IMR-90 (cell line): Measurements from ENCODE around the gene GPRC5B. TPM values are rescaled to one million over a fixed set of nuclear protein-coding genes. Genes with fewer than 3 reads are reported as not detected.

Experiments
- ATAC-seq: fragments of 200-7000 bp; cut with Tn5 transposase; 2 replicates; pipeline ENCODE4 v1.9.1; 2020; ENCODE audit warnings: low read depth, mild to moderate bottlenecking, moderate library complexity
- BruUV-seq: library from RNA; stranded (reverse); fragments of 400-500 nt; replicated peaks from 2 replicates; lab custom pipeline; 2021; lab: Mats Ljungman, UMichigan
- CTCF ChIA-PET: fragments of 300-600 bp; formaldehyde crosslinking; extraction: SDS; loops from one replicate; lab custom pipeline; 2021; ENCODE audit warnings: antibody characterized with exemption; lab: Yijun Ruan, JAX
- POLR2A ChIA-PET: fragments of 300-600 bp; sonication (Branson Sonifier 250); formaldehyde crosslinking; loops from one replicate; lab custom pipeline; 2022; ENCODE audit warnings: antibody characterized with exemption; ENCODE audit not compliant: unreplicated experiment; lab: Charles Lee
- DNase-seq: peaks from one replicate; pipeline ENCODE4 v3.0.0; 2013
- H2AFZ ChIP-seq: replicated peaks from 2 replicates; pipeline ENCODE3; 2013; ENCODE audit warnings: low read length, mild to moderate bottlenecking; ENCODE audit not compliant: poor library complexity
- H2AK5ac ChIP-seq: 2 replicates; pipeline ENCODE4 v1.6.1; 2013; ENCODE audit warnings: low read depth, low read length, inconsistent platforms
- H2AK9ac ChIP-seq: replicated peaks from 2 replicates; pipeline ENCODE3; 2013; ENCODE audit warnings: mild to moderate bottlenecking, low read depth, low read length, moderate library complexity; ENCODE audit not compliant: poor library complexity
- H2BK120ac ChIP-seq: 2 replicates; pipeline ENCODE4 v1.6.1; 2013; ENCODE audit warnings: low read depth, low read length, inconsistent platforms
- H2BK15ac ChIP-seq: 3 replicates; pipeline ENCODE4 v1.6.1; 2013; ENCODE audit warnings: low read depth, low read length, inconsistent platforms
- H2BK20ac ChIP-seq: 2 replicates; pipeline ENCODE4 v1.6.1; 2013; ENCODE audit warnings: low read depth, mild to moderate bottlenecking, inconsistent platforms, low read length, moderate library complexity
- H2BK5ac ChIP-seq: 2 replicates; pipeline ENCODE4 v1.6.1; 2013; ENCODE audit warnings: mild to moderate bottlenecking, low read depth, low read length, inconsistent platforms; ENCODE audit not compliant: poor library complexity, severe bottlenecking
- H3K14ac ChIP-seq: replicated peaks from 2 replicates; pipeline ENCODE4 v1.6.1; 2013; ENCODE audit warnings: low read depth, low read length, inconsistent platforms
- H3K18ac ChIP-seq: 2 replicates; pipeline ENCODE4 v1.6.1; 2013; ENCODE audit warnings: low read depth, low read length, control low read depth
- H3K23ac ChIP-seq: 2 replicates; pipeline ENCODE4 v1.6.1; 2013; ENCODE audit warnings: low read depth, low read length, inconsistent platforms
- H3K27ac ChIP-seq: 2 replicates; pipeline ENCODE4 v1.5.1; 2013; ENCODE audit warnings: mild to moderate bottlenecking, control low read depth, low read length; ENCODE audit not compliant: insufficient read depth
- H3K27me3 ChIP-seq: 2 replicates; pipeline ENCODE4 v1.6.1; 2013; ENCODE audit warnings: low read length; ENCODE audit not compliant: control insufficient read depth, insufficient read depth
- H3K36me3 ChIP-seq: 2 replicates; pipeline ENCODE4 v1.6.1; 2013; ENCODE audit warnings: low read length, mixed read lengths; ENCODE audit not compliant: control insufficient read depth, insufficient read depth
- H3K4ac ChIP-seq: 2 replicates; pipeline ENCODE4 v1.6.1; 2013; ENCODE audit warnings: low read depth, low read length, inconsistent platforms
- H3K4me1 ChIP-seq: 2 replicates; pipeline ENCODE4 v1.6.1; 2013; ENCODE audit warnings: low read length, mixed read lengths; ENCODE audit not compliant: control insufficient read depth, insufficient read depth
- H3K4me2 ChIP-seq: 2 replicates; pipeline ENCODE4 v1.6.1; 2013; ENCODE audit warnings: low read depth, mild to moderate bottlenecking, control low read depth, low read length, moderate library complexity
- H3K4me3 ChIP-seq: 2 replicates; pipeline ENCODE4 v1.5.1; 2013; ENCODE audit warnings: low read depth, mild to moderate bottlenecking, control low read depth, low read length, moderate library complexity; ENCODE audit not compliant: insufficient read depth
- H3K56ac ChIP-seq: 2 replicates; pipeline ENCODE4 v1.6.1; 2013; ENCODE audit warnings: low read length, inconsistent platforms; ENCODE audit not compliant: insufficient read depth; ENCODE audit errors: extremely low read depth
- H3K79me1 ChIP-seq, 2 experiments: 2 replicates each; pipeline ENCODE4 v1.6.1; 2013; ENCODE audit warnings: low read length in 2 of 2, inconsistent platforms in 1 of 2, low read depth in 1 of 2
- H3K9ac ChIP-seq: 2 replicates; pipeline ENCODE4 v1.6.1; 2013; ENCODE audit warnings: low read depth, low read length, control low read depth
- H3K9me1 ChIP-seq: 2 replicates; pipeline ENCODE4 v1.6.1; 2013; ENCODE audit warnings: low read length, inconsistent platforms; ENCODE audit not compliant: insufficient read depth
- H3K9me3 ChIP-seq: 2 replicates; pipeline ENCODE4 v1.6.1; 2013; ENCODE audit warnings: low read length; ENCODE audit not compliant: control insufficient read depth, insufficient read depth
- H4K20me1 ChIP-seq: 2 replicates; pipeline ENCODE4 v1.6.1; 2013; ENCODE audit warnings: low read length, inconsistent platforms; ENCODE audit not compliant: insufficient read depth
- H4K5ac ChIP-seq: 2 replicates; pipeline ENCODE4 v1.6.1; 2013; ENCODE audit warnings: mild to moderate bottlenecking, low read depth, low read length, control low read depth
- H4K8ac ChIP-seq, 2 experiments: 2 replicates each; pipeline ENCODE4 v1.6.1; 2013; ENCODE audit warnings: low read depth in 2 of 2, low read length in 2 of 2, control low read depth in 1 of 2, inconsistent platforms in 1 of 2
- H4K91ac ChIP-seq: 2 replicates; pipeline ENCODE4 v1.6.1; 2013; ENCODE audit warnings: low read depth, low read length, inconsistent platforms; ENCODE audit not compliant: insufficient read depth
- BHLHE40 ChIP-seq: fragments of 150-350 bp; IDR thresholded peaks from 2 replicates; pipeline ENCODE4 v1.6.1; 2016; ENCODE audit warnings: mild to moderate bottlenecking, low read depth, low read length
- FOS ChIP-seq: fragments of 150-350 bp; IDR thresholded peaks from 2 replicates; pipeline ENCODE4 v1.6.1; 2016; ENCODE audit warnings: low read depth, low read length
- MAZ ChIP-seq: IDR thresholded peaks from 2 replicates; pipeline ENCODE4 v1.6.1; 2012; ENCODE audit warnings: low read depth, mild to moderate bottlenecking, low read length, improper control_type of control experiment, moderate library complexity, borderline replicate concordance
- NFE2L2 ChIP-seq: fragments of 150-350 bp; IDR thresholded peaks from 2 replicates; pipeline ENCODE4 v1.6.1; 2016; ENCODE audit warnings: low read depth, mild to moderate bottlenecking, low read length
- POLR2A ChIP-seq: IDR thresholded peaks from 2 replicates; pipeline ENCODE4 v1.6.1; 2012; ENCODE audit warnings: mild to moderate bottlenecking, low read depth, low read length
- RAD21 ChIP-seq: IDR thresholded peaks from 2 replicates; pipeline ENCODE4 v1.6.1; 2012; ENCODE audit warnings: low read length, improper control_type of control experiment
- RFX5 ChIP-seq: IDR thresholded peaks from 2 replicates; pipeline ENCODE4 v1.8.0; 2012; ENCODE audit warnings: low read depth, mild to moderate bottlenecking, low read length, moderate library complexity
- SMC3 ChIP-seq: fragments of 150-350 bp; IDR thresholded peaks from 2 replicates; pipeline ENCODE4 v1.6.1; 2016; ENCODE audit warnings: low read depth, mild to moderate bottlenecking, antibody characterized with exemption, low read length, moderate library complexity
- WGBS, 2 experiments: methylation state at CpG; one replicate each; pipeline versions ENCODE4 v1.1.5 to v1.1.7; 2013; ENCODE audit warnings: missing lambda C conversion rate in 2 of 2; ENCODE audit not compliant: insufficient read length in 1 of 2; ENCODE audit errors: extremely low coverage in 2 of 2; 5-methylcytosine and 5-hydroxymethylcytosine counted together
- dilution Hi-C: fragments of 300-500 bp; cut with HindIII; formaldehyde crosslinking; loops from one replicate; pipeline ENCODE4 v1.14.3; 2018; ENCODE audit warnings: low sequenced_read_pairs; ENCODE audit not compliant: unreplicated experiment
- in situ Hi-C: fragments of 300-500 bp; cut with MboI; formaldehyde crosslinking; loops from 3 replicates; pipeline ENCODE4 v1.14.3; 2019; ENCODE audit warnings: low sequenced_read_pairs, inconsistent platforms, mixed read lengths
- intact Hi-C: fragments of 100-400 bp; cut with micrococcal nuclease; formaldehyde crosslinking; loops from 2 replicates; pipeline ENCODE4 v1.10.0; 2022
- polyA plus RNA-seq, 3 experiments: library from polyadenylated mRNA; depleted of rRNA; stranded (reverse); fragments of >200 nt; gene quantifications; 2 replicates each; pipeline ENCODE4 v1.2.3, GENCODE V29; 2012; ENCODE audit warnings: low replicate concordance in 1 of 3
- total RNA-seq: library from RNA; depleted of rRNA; stranded (reverse); fragments of >200 nt; gene quantifications from 2 replicates; pipeline ENCODE4 v1.2.3, GENCODE V29; 2012
- TF ChIP-seq, protein P1 (sequence below): fragments of 150-350 bp; IDR thresholded peaks from 2 replicates; pipeline ENCODE4 v1.6.1; 2017; ENCODE audit warnings: mild to moderate bottlenecking, antibody characterized with exemption, low read length, low read depth

Gene GPRC5B
- total and polyA plus RNA-seq, 2 of the 4 experiments (the other 2 are of a cell fraction), result 2.5 to 8.5 TPM

DNA sequence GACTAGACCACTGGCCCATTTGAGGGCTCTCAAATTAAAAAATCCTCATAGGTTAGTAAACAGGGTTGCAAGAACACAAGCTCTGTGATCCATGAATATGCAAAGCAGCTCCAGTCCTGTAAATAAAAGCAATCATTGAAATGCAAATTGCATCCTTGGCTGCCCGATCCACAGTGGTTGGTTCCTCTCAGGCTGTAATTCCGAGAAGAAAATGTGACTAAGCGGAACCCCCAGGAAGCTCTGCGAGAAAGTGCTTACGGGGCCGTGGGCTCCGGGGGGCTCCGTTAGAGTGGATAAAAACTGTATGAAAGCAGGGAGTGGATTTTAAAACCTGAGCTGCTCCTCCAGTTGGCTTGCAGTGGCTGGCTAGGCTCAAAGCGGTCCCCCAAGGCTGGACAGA lies 2.5 kb downstream of the GPRC5B start:
- ChIA-PET CTCF (no interaction called here), POLR2A (no interaction called here)
- peaks cover 5% of the 10 kb centered on the region; the same call in 1 of the 2 replicates for H3K4me1 ChIP-seq
- in situ Hi-C loops (loop anchor here (25.0 kb wide), 1 partner anchor 770 kb away; the partner anchor contains the start of gene ITPRIPL2), dilution Hi-C loops (loop anchor here (25.0 kb wide), 1 partner anchor 270 kb away; no protein-coding TSS in a partner anchor), intact Hi-C loops (no loop called here)
- H3K36me3 ChIP-seq, result no peaks in the 10 kb centered on the region
- ATAC-seq (no peak), DNase-seq (no peak)
- H2AK5ac ChIP-seq, result no peak overlapping the region
- no peaks in the 10 kb centered on the region for H3K9me3 ChIP-seq
- no peak overlapping the region for H4K5ac ChIP-seq
- H2AK9ac ChIP-seq, result no peak overlapping the region
- H3K9ac ChIP-seq, result no peak overlapping the region
- H3K18ac ChIP-seq, result no peak overlapping the region
- peaks cover 11% of the 10 kb centered on the region for H3K27me3 ChIP-seq
- BruUV-seq, result no TSS peak
- no peak overlapping the region for H2BK15ac ChIP-seq
- H3K27ac ChIP-seq, result no peak overlapping the region
- no peak overlapping the region for H2BK120ac ChIP-seq
- no peaks in the 10 kb centered on the region; the same call in 1 of the 2 replicates for H3K9me1 ChIP-seq
- H3K23ac ChIP-seq, result no peak overlapping the region
- no peak overlapping the region for H4K8ac ChIP-seq
- H2BK5ac ChIP-seq, result no peak overlapping the region
- no peak overlapping the region for H3K4me2 ChIP-seq
- H3K4ac ChIP-seq, result no peak overlapping the region
- peaks cover 0 to 8% of the 10 kb centered on the region in 2 experiments; a peak in 1 of 4 replicates for H3K79me1 ChIP-seq
- H3K14ac ChIP-seq, result no peak overlapping the region
- TF ChIP-seq RAD21 (no peak), BHLHE40 (no peak), RFX5 (no peak), SMC3 (no peak), MAZ (no peak), POLR2A (no peak), FOS (no peak), NFE2L2 (no peak)
- TF ChIP-seq, protein P1, sequence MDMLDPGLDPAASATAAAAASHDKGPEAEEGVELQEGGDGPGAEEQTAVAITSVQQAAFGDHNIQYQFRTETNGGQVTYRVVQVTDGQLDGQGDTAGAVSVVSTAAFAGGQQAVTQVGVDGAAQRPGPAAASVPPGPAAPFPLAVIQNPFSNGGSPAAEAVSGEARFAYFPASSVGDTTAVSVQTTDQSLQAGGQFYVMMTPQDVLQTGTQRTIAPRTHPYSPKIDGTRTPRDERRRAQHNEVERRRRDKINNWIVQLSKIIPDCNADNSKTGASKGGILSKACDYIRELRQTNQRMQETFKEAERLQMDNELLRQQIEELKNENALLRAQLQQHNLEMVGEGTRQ, result no peak
- no peak overlapping the region for H2AFZ ChIP-seq
- no peak overlapping the region for H3K56ac ChIP-seq
- no peak overlapping the region for H3K4me3 ChIP-seq
- no peak overlapping the region for H4K91ac ChIP-seq
- WGBS, 2 experiments, result 86% methylated on average over 4 of the region's 9 CpGs; no CpG with 5 or more reads in 1 of the 2 experiments
- H2BK20ac ChIP-seq, result no peak overlapping the region
- H4K20me1 ChIP-seq, result peaks cover 4% of the 10 kb centered on the region; the same call in 1 of the 2 replicates
